K562 (cell line): ENCODE results near the gene WDR35. TPM values are rescaled to one million over a fixed set of nuclear protein-coding genes. Genes with fewer than 3 reads are reported as not detected.

Experiments
- BACH1 ChIP-seq: fragments of 200-800 bp; sonication (Bioruptor generic); IDR thresholded peaks from 2 replicates; pipeline ENCODE4 v1.6.1; 2016; ENCODE audit warnings: missing genetic modification characterization, missing compliant biosample characterization
- CBFA2T3 ChIP-seq: fragments of 450-650 bp; IDR thresholded peaks from 2 replicates; pipeline ENCODE4 v1.6.1; 2017
- CTBP1 ChIP-seq: fragments of 450-650 bp; IDR thresholded peaks from 2 replicates; pipeline ENCODE4 v1.6.1; 2016; ENCODE audit warnings: borderline replicate concordance
- ELK3 ChIP-seq: fragments of 450-650 bp; formaldehyde crosslinking; IDR thresholded peaks from 2 replicates; pipeline ENCODE4 v1.4.0; 2020; ENCODE audit warnings: mild to moderate bottlenecking
- ESRRB ChIP-seq: fragments of 250-450 bp; sonication (Bioruptor Pico); IDR thresholded peaks from 2 replicates; pipeline ENCODE4 v1.5.0; 2020; ENCODE audit warnings: mild to moderate bottlenecking, moderate library complexity, borderline replicate concordance
- KAT7 ChIP-seq: sonication (generic); formaldehyde crosslinking; IDR thresholded peaks from 2 replicates; pipeline ENCODE4 v1.8.0; 2022; ENCODE audit warnings: missing genetic modification reagents, mild to moderate bottlenecking, borderline replicate concordance
- MECOM ChIP-seq: fragments of 250-450 bp; sonication (Bioruptor Pico); IDR thresholded peaks from 2 replicates; pipeline ENCODE4 v1.8.0; 2022; ENCODE audit warnings: inconsistent platforms
- NCOR1 ChIP-seq: fragments of 450-650 bp; IDR thresholded peaks from 2 replicates; pipeline ENCODE4 v1.6.1; 2016; ENCODE audit warnings: mild to moderate bottlenecking, moderate library complexity
- PHTF2 ChIP-seq: fragments of 250-450 bp; sonication (Bioruptor Pico); IDR thresholded peaks from 2 replicates; pipeline ENCODE4 v1.5.0; 2021; ENCODE audit warnings: mild to moderate bottlenecking
- RCOR1 ChIP-seq, 2 experiments: IDR thresholded peaks; 2 replicates each; pipeline ENCODE4 v1.6.1; 2012; ENCODE audit warnings: low read depth in 2 of 2, low read length in 2 of 2, borderline replicate concordance in 1 of 2, improper control_type of control experiment in 1 of 2
- RFX1 ChIP-seq: fragments of 450-650 bp; IDR thresholded peaks from 2 replicates; pipeline ENCODE4 v1.6.1; 2016; ENCODE audit warnings: mild to moderate bottlenecking, moderate library complexity
- SMARCA4 ChIP-seq: fragments of 450-650 bp; IDR thresholded peaks from 2 replicates; pipeline ENCODE4 v1.6.1; 2016
- SRSF3 ChIP-seq: fragments of 200-400 bp; formaldehyde crosslinking; IDR thresholded peaks from 2 replicates; pipeline ENCODE4 v1.6.1; 2016; ENCODE audit warnings: mild to moderate bottlenecking, low read length, moderate library complexity; ENCODE audit not compliant: insufficient read depth
- SRSF7 ChIP-seq: fragments of 200-400 bp; formaldehyde crosslinking; optimal IDR thresholded peaks from 2 replicates; pipeline ENCODE3; 2017; ENCODE audit warnings: mild to moderate bottlenecking, low read depth, low read length
- TCF15 ChIP-seq: fragments of 250-450 bp; sonication (Bioruptor Pico); IDR thresholded peaks from 2 replicates; pipeline ENCODE4 v1.8.0; 2022; ENCODE audit warnings: moderate library complexity, mild to moderate bottlenecking, inconsistent platforms
- UBTF ChIP-seq, 2 experiments: IDR thresholded peaks; 2 replicates each; pipeline ENCODE4 v1.6.1; 2012; ENCODE audit warnings: improper control_type of control experiment in 2 of 2, low read depth in 2 of 2, low read length in 2 of 2, borderline replicate concordance in 1 of 2
- ZNF12 ChIP-seq: sonication (generic); formaldehyde crosslinking; IDR thresholded peaks from 2 replicates; pipeline ENCODE4 v1.4.0; 2020; ENCODE audit warnings: mild to moderate bottlenecking, missing genetic modification reagents
- ZNF3 ChIP-seq: fragments of 250-450 bp; sonication (Bioruptor Pico); IDR thresholded peaks from 2 replicates; pipeline ENCODE4 v1.5.0; 2021; ENCODE audit warnings: mild to moderate bottlenecking, moderate library complexity
- ZNF398 ChIP-seq: fragments of 250-450 bp; sonication (Bioruptor Pico); IDR thresholded peaks from 2 replicates; pipeline ENCODE4 v1.8.0; 2021; ENCODE audit warnings: moderate library complexity, mild to moderate bottlenecking, inconsistent platforms
- ZNF639 ChIP-seq, 2 experiments: fragments of 200-800 bp in 1 of 2; sonication (Bioruptor generic) in 1 of 2; sonication (generic) in 1 of 2; formaldehyde crosslinking in 1 of 2; IDR thresholded peaks in 1 of 2; conservative IDR thresholded peaks in 1 of 2; 2 replicates each; pipeline versions ENCODE4 v1.5.0 to v1.6.1; 2016 to 2020; ENCODE audit warnings: missing compliant biosample characterization in 1 of 2, missing genetic modification characterization in 1 of 2, missing genetic modification reagents in 1 of 2
- ZNF780A ChIP-seq: fragments of 250-450 bp; sonication (Bioruptor Pico); IDR thresholded peaks from 2 replicates; pipeline ENCODE4 v1.5.0; 2021; ENCODE audit warnings: mild to moderate bottlenecking
- polyA plus RNA-seq, 8 experiments: library from polyadenylated mRNA; depleted of rRNA in 4 of 8; stranded (reverse) in 5 of 8; unstranded in 3 of 8; fragments of >200 nt; fragmentation: Nextera tagmentation in 2 of 8; fragmentation: Illumina TruSeq in 1 of 8; extraction: Ambion mirVana in 2 of 8; extraction: Trizol in 1 of 8; gene quantifications; 2 replicates each; pipeline versions ENCODE4 v1.2.1 to v1.2.3, GENCODE V29; 2011 to 2014; ENCODE audit warnings: inconsistent platforms in 1 of 8, missing spikeins in 1 of 8
- total RNA-seq, 7 experiments: library from RNA; depleted of rRNA in 6 of 7; stranded (reverse); fragments of >200 nt in 6 of 7; fragmentation: Illumina TruSeq in 2 of 7; extraction: Trizol in 2 of 7; gene quantifications; 2 replicates each; pipeline versions ENCODE4 v1.2.1 to v1.2.3, GENCODE V29; 2011 to 2021; ENCODE audit warnings: low replicate concordance in 1 of 7

WDR35 gene
- total and polyA plus RNA-seq, 9 of the 15 experiments (the other 6 are each of a cell fraction or from before 2014, with no cell fraction given), result 3.3 to 13.1 (median 8.0) TPM

GRCh38 chr2:19899985-19900930, 89.6 kb downstream of the WDR35 start (continued):
- no peak for TF ChIP-seq ZNF12 (CRISPR knock-in tag)
- no peak for TF ChIP-seq ZNF3 (CRISPR knock-in tag)
- TF ChIP-seq ESRRB (CRISPR knock-in tag), result no peak
- no peak for TF ChIP-seq CBFA2T3
- no peak for TF ChIP-seq BACH1 (tag)
- no peak for TF ChIP-seq MECOM
- TF ChIP-seq KAT7, result no peak
- no peak; a peak in 1 of 4 replicates for TF ChIP-seq ZNF639 (CRISPR knock-in tag; conservative IDR thresholded peaks at IDR 0.05 in 1 of 2, IDR thresholded peaks at IDR 0.05 in 1 of 2)
- no peak for TF ChIP-seq ELK3 (CRISPR knock-in tag)
- TF ChIP-seq ZNF780A (CRISPR knock-in tag), result no peak
- no peak for TF ChIP-seq RFX1
- TF ChIP-seq SMARCA4, result peak; percentile 47; the same call in 1 of the 2 replicates
- no peak for TF ChIP-seq UBTF (IDR thresholded peaks at IDR 0.05; ENCODE audit: borderline replicate concordance in 1 of 2, low read depth in 2 of 2, low read length in 2 of 2)
- TF ChIP-seq PHTF2 (CRISPR knock-in tag), result no peak
- no peak for TF ChIP-seq ZNF398 (CRISPR knock-in tag)
- no peak for TF ChIP-seq SRSF7
- TF ChIP-seq TCF15, result no peak
- no peak for TF ChIP-seq CTBP1
- TF ChIP-seq NCOR1, result no peak
- no peak for TF ChIP-seq SRSF3
- TF ChIP-seq RCOR1 (IDR thresholded peaks at IDR 0.05; ENCODE audit: borderline replicate concordance in 1 of 2, low read depth in 2 of 2, low read length in 2 of 2), result no peak
